H9 (cell line): Measurements from ENCODE around the gene NBPF4. TPM values are rescaled to one million over a fixed set of nuclear protein-coding genes. Genes with fewer than 3 reads are reported as not detected.

ENCODE experiments used
- DNase-seq: peaks from one replicate; pipeline ENCODE4 v3.0.0-alpha.2; 2017
- H2AFZ ChIP-seq: one replicate; pipeline ENCODE4 v1.6.1; 2013; ENCODE audit warnings: mild to moderate bottlenecking, low read length, control low read depth, moderate library complexity
- H2AK5ac ChIP-seq: 2 replicates; pipeline ENCODE4 v1.6.1; 2013; ENCODE audit warnings: low read length, control low read depth, mixed read lengths; ENCODE audit not compliant: insufficient read length
- H2BK120ac ChIP-seq: one replicate; pipeline ENCODE4 v1.6.1; 2013; ENCODE audit warnings: low read depth, mild to moderate bottlenecking, low read length, control low read depth, inconsistent platforms; ENCODE audit not compliant: poor library complexity, severe bottlenecking
- H2BK12ac ChIP-seq: 2 replicates; pipeline ENCODE4 v1.6.1; 2013; ENCODE audit warnings: low read length, control low read depth, mixed read lengths, low read depth; ENCODE audit not compliant: insufficient read length
- H2BK15ac ChIP-seq: 2 replicates; pipeline ENCODE4 v1.6.1; 2013; ENCODE audit warnings: low read depth, low read length, control low read depth
- H2BK20ac ChIP-seq: one replicate; pipeline ENCODE4 v1.6.1; 2013; ENCODE audit warnings: low read depth, mild to moderate bottlenecking, low read length, control low read depth, inconsistent platforms; ENCODE audit not compliant: poor library complexity, severe bottlenecking
- H2BK5ac ChIP-seq: 2 replicates; pipeline ENCODE4 v1.6.1; 2013; ENCODE audit warnings: low read length, control low read depth, mixed read lengths; ENCODE audit not compliant: insufficient read length
- H3K14ac ChIP-seq: 2 replicates; pipeline ENCODE4 v1.6.1; 2013; ENCODE audit warnings: low read length, control low read depth; ENCODE audit not compliant: insufficient read depth
- H3K18ac ChIP-seq: 2 replicates; pipeline ENCODE4 v1.6.1; 2013; ENCODE audit warnings: low read depth, mild to moderate bottlenecking, mixed read lengths, low read length, control low read depth; ENCODE audit not compliant: insufficient read length
- H3K23ac ChIP-seq: 2 replicates; pipeline ENCODE4 v1.6.1; 2013; ENCODE audit warnings: low read length, control low read depth, mixed read lengths, low read depth; ENCODE audit not compliant: insufficient read length
- H3K23me2 ChIP-seq: 2 replicates; pipeline ENCODE4 v1.6.1; 2013; ENCODE audit warnings: low read depth, mild to moderate bottlenecking, mixed read lengths, low read length, control low read depth; ENCODE audit not compliant: insufficient read length, poor library complexity, severe bottlenecking
- H3K27ac ChIP-seq: 2 replicates; pipeline ENCODE4 v1.5.1; 2013; ENCODE audit warnings: low read length, control low read depth, mixed read lengths, low read depth; ENCODE audit not compliant: insufficient read length
- H3K27me3 ChIP-seq: 2 replicates; pipeline ENCODE4 v1.6.1; 2013; ENCODE audit warnings: low read length, control low read depth, inconsistent platforms; ENCODE audit not compliant: insufficient read depth
- H3K4ac ChIP-seq: 2 replicates; pipeline ENCODE4 v1.6.1; 2013; ENCODE audit warnings: low read depth, mild to moderate bottlenecking, control low read depth, inconsistent platforms, low read length, moderate library complexity
- H3K4me1 ChIP-seq: 2 replicates; pipeline ENCODE4 v1.6.1; 2013; ENCODE audit warnings: low read length, control low read depth, inconsistent platforms; ENCODE audit not compliant: insufficient read depth
- H3K4me2 ChIP-seq: 2 replicates; pipeline ENCODE4 v1.6.1; 2013; ENCODE audit warnings: low read length, control low read depth, mixed read lengths; ENCODE audit not compliant: insufficient read length, insufficient read depth
- H3K56ac ChIP-seq: 2 replicates; pipeline ENCODE4 v1.6.1; 2013; ENCODE audit warnings: low read depth, mild to moderate bottlenecking, mixed read lengths, low read length, control low read depth; ENCODE audit not compliant: insufficient read length
- H3K79me1 ChIP-seq: 2 replicates; pipeline ENCODE4 v1.6.1; 2013; ENCODE audit warnings: low read depth, mild to moderate bottlenecking, moderate library complexity, low read length, control low read depth, inconsistent platforms; ENCODE audit not compliant: insufficient read depth, poor library complexity, severe bottlenecking
- H3K79me2 ChIP-seq: 2 replicates; pipeline ENCODE4 v1.6.1; 2013; ENCODE audit warnings: low read length, control low read depth, inconsistent platforms; ENCODE audit not compliant: insufficient read depth
- H3K9ac ChIP-seq: 2 replicates; pipeline ENCODE4 v1.6.1; 2013; ENCODE audit warnings: low read length, control low read depth, mixed read lengths; ENCODE audit not compliant: insufficient read length; ENCODE audit errors: extremely low read depth
- H3K9me3 ChIP-seq: one replicate; pipeline ENCODE4 v1.6.1; 2013; ENCODE audit warnings: low read depth, low read length, inconsistent platforms; ENCODE audit not compliant: control insufficient read depth
- H3T11ph ChIP-seq: one replicate; pipeline ENCODE4 v1.6.1; 2013; ENCODE audit warnings: mild to moderate bottlenecking, low read length, control low read depth, inconsistent platforms
- H4K20me1 ChIP-seq: one replicate; pipeline ENCODE4 v1.6.1; 2013; ENCODE audit not compliant: control insufficient read depth, insufficient read length, insufficient read depth
- H4K5ac ChIP-seq: 2 replicates; pipeline ENCODE4 v1.6.1; 2013; ENCODE audit warnings: low read depth, mild to moderate bottlenecking, mixed read lengths, low read length, control low read depth; ENCODE audit not compliant: insufficient read length
- H4K8ac ChIP-seq: replicated peaks from 2 replicates; pipeline ENCODE4 v1.6.1; 2013; ENCODE audit warnings: low read length, control low read depth, mixed read lengths, low read depth; ENCODE audit not compliant: insufficient read length
- H4K91ac ChIP-seq: 2 replicates; pipeline ENCODE4 v1.6.1; 2013; ENCODE audit warnings: low read depth, mild to moderate bottlenecking, moderate library complexity, mixed read lengths, low read length, control low read depth; ENCODE audit not compliant: insufficient read length
- H3K27ac Mint-ChIP-seq, 3 experiments: 2 replicates in 2 of 3; 3 replicates in 1 of 3; pipeline ENCODE4 v1.8.0; 2020 to 2021; ENCODE audit warnings: mixed read lengths in 3 of 3, mild to moderate bottlenecking in 1 of 3, moderate library complexity in 1 of 3
- H3K27me3 Mint-ChIP-seq: 2 replicates; pipeline ENCODE4 v1.8.0; 2021; ENCODE audit warnings: low read depth, mild to moderate bottlenecking, moderate library complexity, mixed read lengths
- H3K36me3 Mint-ChIP-seq, 3 experiments: 2 replicates in 2 of 3; 3 replicates in 1 of 3; pipeline ENCODE4 v1.8.0; 2020 to 2021; ENCODE audit warnings: low read depth in 3 of 3, mixed read lengths in 3 of 3; ENCODE audit not compliant: insufficient read depth in 1 of 3
- H3K4me1 Mint-ChIP-seq, 2 experiments: 2 replicates each; pipeline ENCODE4 v1.8.0; 2020; ENCODE audit warnings: mixed read lengths in 2 of 2
- H3K4me3 Mint-ChIP-seq, 2 experiments: 2 replicates in 1 of 2; 3 replicates in 1 of 2; pipeline ENCODE4 v1.8.0; 2020 to 2021; ENCODE audit warnings: mild to moderate bottlenecking in 2 of 2, mixed read lengths in 2 of 2, moderate library complexity in 1 of 2
- H3K9me3 Mint-ChIP-seq, 2 experiments: 2 replicates in 1 of 2; 3 replicates in 1 of 2; pipeline ENCODE4 v1.8.0; 2020; ENCODE audit warnings: mild to moderate bottlenecking in 2 of 2, mixed read lengths in 2 of 2, moderate library complexity in 1 of 2
- WGBS: extraction: QIAGEN DNeasy Blood & Tissue Kit; methylation state at CpG from one replicate; pipeline ENCODE4 v1.1.7; 2013; ENCODE audit warnings: missing lambda C conversion rate, low lambda C conversion rate, mixed read lengths; ENCODE audit not compliant: insufficient read length; ENCODE audit errors: extremely low coverage; 5-methylcytosine and 5-hydroxymethylcytosine counted together
- total RNA-seq: library from RNA; stranded (reverse); gene quantifications from 2 replicates; pipeline ENCODE4 v1.2.1, GENCODE V29; 2021
- TF ChIP-seq, protein P1 (sequence below): fragments of 200-600 bp; sonication (generic); conservative IDR thresholded peaks from 3 replicates; pipeline ENCODE4 v1.8.0; 2021; ENCODE audit warnings: antibody characterized with exemption, mild to moderate bottlenecking

The NBPF4 gene
- total RNA-seq, 1 experiment from 2014 or later: not detected

DNA sequence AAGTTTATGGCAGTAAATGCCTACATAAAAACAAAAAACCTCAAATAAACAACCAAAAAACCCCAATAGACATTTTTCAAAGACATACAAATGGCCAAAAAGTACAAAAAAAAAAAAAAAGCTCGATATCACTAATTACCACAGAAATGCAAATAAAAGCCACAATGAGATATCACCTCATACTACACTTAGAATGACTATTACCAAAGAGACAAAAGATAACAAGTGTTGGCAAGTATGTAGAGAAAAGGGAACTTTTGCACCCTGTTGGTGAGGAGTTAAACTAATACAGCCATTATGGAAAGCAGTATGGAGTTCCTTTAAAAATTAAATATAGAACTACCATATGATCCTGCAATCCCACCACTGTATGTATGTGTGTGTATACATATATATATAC lies 64.9 kb downstream of the NBPF4 start:
- H2AK5ac ChIP-seq: no peak overlapping the region
- no peak overlapping the region for H3K27ac ChIP-seq
- no peaks in the 10 kb centered on the region for H3K4me1 ChIP-seq
- Mint-ChIP-seq H3K4me3 (no peak overlapping the region), H3K9me3 (peaks cover 27 to 28% of the 10 kb centered on the region in 2 experiments), H3K36me3 (peaks cover 56 to 82% (median 81%) of the 10 kb centered on the region in 3 experiments), H3K4me1 (no peaks in the 10 kb centered on the region), H3K27me3 (no peaks in the 10 kb centered on the region), H3K27ac (no peak overlapping the region)
- H3K56ac ChIP-seq: no peak overlapping the region
- no peaks in the 10 kb centered on the region for H4K20me1 ChIP-seq
- H2BK5ac ChIP-seq: no peak overlapping the region
- no peak overlapping the region for H3T11ph ChIP-seq
- H3K18ac ChIP-seq: no peak overlapping the region
- no peak overlapping the region for H2BK20ac ChIP-seq
- no CpG with 5 or more reads among the region's 1 CpG for WGBS
- no peak for DNase-seq
- H4K8ac ChIP-seq: no peak overlapping the region
- no peak overlapping the region for H2AFZ ChIP-seq
- H3K9ac ChIP-seq: no peak overlapping the region
- no peak overlapping the region for H2BK12ac ChIP-seq
- H3K14ac ChIP-seq: no peak overlapping the region
- no peak overlapping the region for H3K23ac ChIP-seq
- H2BK15ac ChIP-seq: no peak overlapping the region
- no peak overlapping the region for H2BK120ac ChIP-seq
- TF ChIP-seq, protein P1, sequence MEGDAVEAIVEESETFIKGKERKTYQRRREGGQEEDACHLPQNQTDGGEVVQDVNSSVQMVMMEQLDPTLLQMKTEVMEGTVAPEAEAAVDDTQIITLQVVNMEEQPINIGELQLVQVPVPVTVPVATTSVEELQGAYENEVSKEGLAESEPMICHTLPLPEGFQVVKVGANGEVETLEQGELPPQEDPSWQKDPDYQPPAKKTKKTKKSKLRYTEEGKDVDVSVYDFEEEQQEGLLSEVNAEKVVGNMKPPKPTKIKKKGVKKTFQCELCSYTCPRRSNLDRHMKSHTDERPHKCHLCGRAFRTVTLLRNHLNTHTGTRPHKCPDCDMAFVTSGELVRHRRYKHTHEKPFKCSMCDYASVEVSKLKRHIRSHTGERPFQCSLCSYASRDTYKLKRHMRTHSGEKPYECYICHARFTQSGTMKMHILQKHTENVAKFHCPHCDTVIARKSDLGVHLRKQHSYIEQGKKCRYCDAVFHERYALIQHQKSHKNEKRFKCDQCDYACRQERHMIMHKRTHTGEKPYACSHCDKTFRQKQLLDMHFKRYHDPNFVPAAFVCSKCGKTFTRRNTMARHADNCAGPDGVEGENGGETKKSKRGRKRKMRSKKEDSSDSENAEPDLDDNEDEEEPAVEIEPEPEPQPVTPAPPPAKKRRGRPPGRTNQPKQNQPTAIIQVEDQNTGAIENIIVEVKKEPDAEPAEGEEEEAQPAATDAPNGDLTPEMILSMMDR: no peak
- no peaks in the 10 kb centered on the region; the same call in 1 of the 2 replicates for H3K79me2 ChIP-seq
- no peak overlapping the region for H3K4me2 ChIP-seq
- H3K27me3 ChIP-seq: no peaks in the 10 kb centered on the region
- H4K91ac ChIP-seq: no peak overlapping the region
- H3K79me1 ChIP-seq: no peaks in the 10 kb centered on the region
- no peak overlapping the region for H4K5ac ChIP-seq
- H3K23me2 ChIP-seq: no peaks in the 10 kb centered on the region
- H3K9me3 ChIP-seq: peaks cover 21% of the 10 kb centered on the region
- H3K4ac ChIP-seq: no peak overlapping the region

Other genes with a start within 250 kb of the NBPF4 start
- gene SLC25A24, start 43.7 kb downstream of the NBPF4 start, total RNA-seq: 35.1 and 35.9 TPM in 2 replicates
- gene NBPF6, start 206.3 kb upstream of the NBPF4 start, total RNA-seq: not detected in 2 replicates